IPS-20b (cell line): ENCODE data around the gene NR0B2.
"Not testable (repeated sequence)": the region's sequence is repeated elsewhere in the genome, so short reads cannot be mapped to it uniquely, and the experiment has no call there.

Experiments used
- H3K27ac ChIP-seq: one replicate; pipeline ENCODE4 v1.5.1; 2013; ENCODE audit warnings: low read length
- H3K27me3 ChIP-seq: 2 replicates; pipeline ENCODE4 v1.6.1; 2013; ENCODE audit warnings: mild to moderate bottlenecking, low read length, inconsistent platforms; ENCODE audit not compliant: insufficient read depth
- H3K36me3 ChIP-seq: 2 replicates; pipeline ENCODE4 v1.6.1; 2013; ENCODE audit warnings: low read depth, mild to moderate bottlenecking, inconsistent platforms, low read length, moderate library complexity; ENCODE audit not compliant: insufficient read depth
- H3K4me1 ChIP-seq: 2 replicates; pipeline ENCODE4 v1.6.1; 2013; ENCODE audit warnings: mild to moderate bottlenecking, control low read depth, inconsistent platforms, low read length, moderate library complexity; ENCODE audit not compliant: insufficient read depth
- H3K4me3 ChIP-seq: 2 replicates; pipeline ENCODE4 v1.5.1; 2013; ENCODE audit warnings: mild to moderate bottlenecking, low read length, inconsistent platforms
- H3K9ac ChIP-seq: 2 replicates; pipeline ENCODE4 v1.6.1; 2013; ENCODE audit warnings: low read depth, mild to moderate bottlenecking, inconsistent platforms, low read length, moderate library complexity
- H3K9me3 ChIP-seq: 2 replicates; pipeline ENCODE4 v1.6.1; 2013; ENCODE audit warnings: mild to moderate bottlenecking, low read depth, low read length, inconsistent platforms; ENCODE audit not compliant: insufficient read depth

Gene NR0B2

DNA sequence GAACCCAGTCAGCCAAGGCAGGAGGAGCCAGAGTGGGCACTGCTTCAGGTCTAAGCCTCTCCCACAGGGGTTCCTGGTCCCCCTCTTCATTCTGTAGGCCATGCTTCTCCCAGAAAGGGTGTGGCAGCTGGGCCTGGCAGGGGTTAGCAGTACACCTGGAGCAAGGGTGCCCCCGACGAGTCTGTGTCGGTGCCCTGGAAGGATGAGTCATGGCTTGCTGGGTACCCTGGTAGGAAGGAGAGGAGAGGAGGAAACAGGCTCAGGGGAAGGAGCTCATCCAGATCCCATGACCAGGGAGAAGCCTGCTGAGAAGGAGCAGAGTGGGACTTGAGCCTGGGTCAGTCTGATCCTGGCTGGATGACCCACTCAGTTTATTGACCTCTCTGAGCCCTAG, 36.1 kb upstream of the NR0B2 start:
- no peaks in the 10 kb centered on the region for H3K9me3 ChIP-seq
- H3K4me1 ChIP-seq = no peaks in the 10 kb centered on the region
- H3K9ac ChIP-seq = no peak overlapping the region
- peaks cover 41% of the 10 kb centered on the region for H3K36me3 ChIP-seq
- H3K27ac ChIP-seq = no peak overlapping the region
- no peak overlapping the region for H3K4me3 ChIP-seq
- H3K27me3 ChIP-seq = no peaks in the 10 kb centered on the region

DNA sequence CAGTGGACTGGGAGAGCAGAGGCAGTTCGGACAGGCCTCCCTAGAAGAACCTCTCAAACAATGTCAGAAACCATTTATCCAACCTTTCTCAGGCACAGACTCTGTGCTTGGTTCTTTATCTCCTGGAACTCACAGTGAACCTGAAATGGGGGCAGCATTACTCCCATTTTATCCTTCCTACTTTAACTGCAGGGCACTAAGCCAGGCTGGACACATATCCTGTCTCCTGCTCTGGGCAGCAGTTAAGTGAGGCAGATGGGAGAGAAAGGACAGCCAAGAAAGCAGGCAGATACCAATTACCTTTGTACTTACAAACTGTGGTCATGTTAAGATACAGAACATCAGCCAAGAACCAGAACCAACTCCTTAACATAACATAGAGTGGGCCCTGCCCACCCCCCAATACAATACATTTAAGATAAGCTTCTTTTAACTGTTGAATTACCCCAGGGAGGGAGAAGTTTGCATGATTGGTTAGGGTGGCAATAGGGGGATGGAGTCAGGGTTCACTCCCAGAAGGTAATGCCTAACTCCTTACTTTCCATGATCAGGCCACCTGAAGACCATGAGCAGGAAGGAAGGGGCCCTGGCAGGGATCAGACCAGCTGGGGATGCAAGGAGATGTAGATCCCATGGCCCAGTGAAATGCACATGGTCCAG, 35.6 kb upstream of the NR0B2 start:
- H3K4me1 ChIP-seq = no peaks in the 10 kb centered on the region
- no peak overlapping the region for H3K9ac ChIP-seq
- H3K27me3 ChIP-seq = no peaks in the 10 kb centered on the region
- no peak overlapping the region for H3K27ac ChIP-seq
- H3K9me3 ChIP-seq = no peaks in the 10 kb centered on the region
- no peak overlapping the region for H3K4me3 ChIP-seq
- H3K36me3 ChIP-seq = peaks cover 45% of the 10 kb centered on the region

DNA sequence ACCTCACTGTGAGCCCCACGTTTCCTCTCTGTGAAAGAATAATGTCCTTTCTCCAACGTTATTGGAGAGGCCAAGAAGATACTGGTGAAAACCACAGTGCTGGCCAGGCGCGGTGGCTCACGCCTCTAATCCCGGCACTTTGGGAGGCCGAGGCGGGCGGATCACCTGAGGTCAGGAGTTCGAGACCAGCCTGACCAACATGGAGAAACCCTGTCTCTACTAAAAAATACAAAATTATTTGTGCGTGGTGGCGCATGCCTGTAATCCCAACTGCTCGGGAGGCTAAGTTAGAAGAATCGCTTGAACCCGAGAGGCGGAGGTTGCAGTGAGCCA, 34.9 kb upstream of the NR0B2 start:
- H3K4me1 ChIP-seq, H3K27me3 ChIP-seq, H3K9ac ChIP-seq, H3K4me3 ChIP-seq, H3K9me3 ChIP-seq, H3K27ac ChIP-seq: not testable (repeated sequence)
- peaks cover 51% of the 10 kb centered on the region for H3K36me3 ChIP-seq

- Histone ChIP-seq H3K27ac (no peak overlapping the region), H3K9me3 (no peaks in the 10 kb centered on the region), H3K4me3 (no peak overlapping the region), H3K9ac (no peak overlapping the region), H3K36me3 (peaks cover 70% of the 10 kb centered on the region), H3K27me3 (no peaks in the 10 kb centered on the region), H3K4me1 (no peaks in the 10 kb centered on the region)
Measured at GRCh38 chr1:26946270-26946669, 32.5 kb upstream of the NR0B2 start.

DNA sequence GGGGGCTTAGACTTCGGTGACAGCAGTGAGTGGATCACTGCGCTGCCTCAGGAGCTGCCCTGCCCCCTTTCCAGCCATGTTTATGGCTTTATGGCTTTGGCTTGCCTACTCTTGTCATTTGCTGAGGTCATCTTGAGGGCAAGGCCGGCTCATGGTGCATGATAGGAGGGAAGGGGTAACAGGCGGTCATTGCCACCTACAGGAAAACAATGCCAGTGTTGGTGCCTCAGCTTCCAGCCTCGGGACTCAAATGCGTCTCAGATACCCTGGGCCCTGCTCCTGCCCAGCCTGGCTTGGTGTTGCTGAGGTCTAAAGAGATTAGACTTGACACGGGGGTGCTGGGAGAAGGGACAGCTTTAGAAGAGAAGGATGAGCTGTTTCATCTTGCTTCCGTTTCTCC, 32.0 kb upstream of the NR0B2 start:
- Histone ChIP-seq H3K27ac (no peak overlapping the region), H3K36me3 (peaks cover 70% of the 10 kb centered on the region), H3K9me3 (no peaks in the 10 kb centered on the region), H3K4me1 (no peaks in the 10 kb centered on the region), H3K27me3 (no peaks in the 10 kb centered on the region), H3K4me3 (no peak overlapping the region), H3K9ac (no peak overlapping the region)

DNA sequence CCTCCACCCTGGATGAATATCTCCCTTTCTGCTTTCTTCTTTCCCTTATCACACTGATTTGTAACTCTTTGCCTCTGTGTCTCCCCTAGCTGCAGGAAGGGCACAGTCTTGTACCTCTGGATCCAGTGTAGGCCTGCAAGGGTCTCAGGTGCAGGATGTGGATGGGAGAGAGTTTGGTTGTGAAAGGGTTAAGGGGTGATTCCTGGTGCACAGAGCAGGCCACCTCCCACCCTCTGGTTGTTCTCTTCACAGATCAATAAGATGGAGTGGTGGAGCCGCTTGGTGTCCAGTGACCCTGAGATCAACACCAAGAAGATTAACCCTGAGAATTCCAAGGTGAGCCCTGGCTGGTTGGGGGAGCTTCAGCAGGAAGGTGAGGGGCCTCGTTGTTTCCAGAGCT, 31.4 kb upstream of the NR0B2 start:
- no peaks in the 10 kb centered on the region for H3K9me3 ChIP-seq
- peaks cover 70% of the 10 kb centered on the region for H3K36me3 ChIP-seq
- no peak overlapping the region for H3K27ac ChIP-seq
- H3K4me1 ChIP-seq = no peaks in the 10 kb centered on the region
- no peak overlapping the region for H3K9ac ChIP-seq
- H3K27me3 ChIP-seq = no peaks in the 10 kb centered on the region
- H3K4me3 ChIP-seq = no peak overlapping the region

GRCh38 chr1:26942656-26943055, 28.9 kb upstream of the NR0B2 start:
- Histone ChIP-seq H3K9me3 (no peaks in the 10 kb centered on the region), H3K4me1 (no peaks in the 10 kb centered on the region), H3K36me3 (peaks cover 79% of the 10 kb centered on the region), H3K27ac (no peak overlapping the region), H3K4me3 (no peak overlapping the region), H3K9ac (no peak overlapping the region), H3K27me3 (no peaks in the 10 kb centered on the region)

- H3K36me3 ChIP-seq = peaks cover 81% of the 10 kb centered on the region
Measured at GRCh38 chr1:26941311-26941710, 27.5 kb upstream of the NR0B2 start.

DNA sequence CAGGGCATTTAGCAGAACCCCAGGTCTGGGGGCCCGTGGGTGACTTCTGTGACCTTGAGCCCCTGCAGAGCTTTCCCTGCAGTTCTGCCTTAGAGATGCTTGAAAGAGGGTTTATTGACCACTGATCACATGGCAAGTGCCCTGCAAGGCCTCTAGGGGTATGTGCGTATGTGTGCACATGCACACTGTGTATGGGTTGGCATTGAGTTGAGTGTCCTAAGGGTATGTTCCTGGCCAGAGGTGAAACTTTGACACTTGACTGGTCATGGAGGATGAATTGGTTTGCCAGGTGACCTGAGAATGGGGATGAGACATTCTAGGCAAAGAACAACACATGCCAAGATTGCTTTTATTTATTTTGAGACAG, 24.9 kb upstream of the NR0B2 start:
- no peaks in the 10 kb centered on the region for H3K4me1 ChIP-seq
- H3K36me3 ChIP-seq = peaks cover 75% of the 10 kb centered on the region
- H3K9ac ChIP-seq = no peak overlapping the region

More at GRCh38 chr1:26941311-26941710, 27.5 kb upstream of the NR0B2 start:
- no peak overlapping the region for H3K27ac ChIP-seq
- no peaks in the 10 kb centered on the region for H3K9me3 ChIP-seq
- no peak overlapping the region for H3K9ac ChIP-seq
- H3K27me3 ChIP-seq = no peaks in the 10 kb centered on the region
- no peaks in the 10 kb centered on the region for H3K4me1 ChIP-seq
- H3K4me3 ChIP-seq = no peak overlapping the region

GRCh38 chr1:26938004-26938658, 24.4 kb upstream of the NR0B2 start:
- Histone ChIP-seq H3K27ac (no peak overlapping the region), H3K4me3 (no peak overlapping the region), H3K9me3 (no peaks in the 10 kb centered on the region), H3K4me1 (no peaks in the 10 kb centered on the region), H3K9ac (no peak overlapping the region), H3K27me3 (no peaks in the 10 kb centered on the region), H3K36me3 (peaks cover 74% of the 10 kb centered on the region)

More for the DNA sequence above, 24.9 kb upstream of the NR0B2 start:
- no peak overlapping the region for H3K27ac ChIP-seq
- no peaks in the 10 kb centered on the region for H3K9me3 ChIP-seq
- no peak overlapping the region for H3K4me3 ChIP-seq
- no peaks in the 10 kb centered on the region for H3K27me3 ChIP-seq

DNA sequence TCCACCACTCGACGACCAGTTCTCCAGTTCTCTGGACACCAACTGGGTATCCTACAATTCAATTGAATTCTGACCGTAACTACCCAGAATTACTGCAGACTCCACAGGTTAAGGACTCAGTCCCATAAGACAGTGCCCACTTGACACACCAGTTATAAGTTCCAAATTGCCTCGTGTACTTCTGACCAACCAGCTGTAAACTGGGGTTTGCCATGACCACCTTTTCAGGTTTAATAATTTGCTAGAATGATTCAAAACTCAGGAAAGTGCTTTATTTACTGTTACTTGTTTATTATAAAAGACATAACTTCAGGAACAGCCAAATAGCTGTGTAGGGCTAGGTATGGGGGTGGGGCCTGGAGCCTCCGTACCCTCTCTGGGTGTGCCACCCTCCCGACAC, 23.0 kb upstream of the NR0B2 start:
- H3K9me3 ChIP-seq = no peaks in the 10 kb centered on the region
- H3K4me1 ChIP-seq = no peaks in the 10 kb centered on the region
- peaks cover 73% of the 10 kb centered on the region for H3K36me3 ChIP-seq
- no peak overlapping the region for H3K4me3 ChIP-seq
- H3K27ac ChIP-seq = no peak overlapping the region
- no peaks in the 10 kb centered on the region for H3K27me3 ChIP-seq
- H3K9ac ChIP-seq = no peak overlapping the region

GRCh38 chr1:26932531-26932930, 18.8 kb upstream of the NR0B2 start:
- Histone ChIP-seq H3K9me3 (no peaks in the 10 kb centered on the region), H3K36me3 (peaks cover 73% of the 10 kb centered on the region)

More at GRCh38 chr1:26932531-26932930, 18.8 kb upstream of the NR0B2 start:
- Histone ChIP-seq H3K27ac (no peak overlapping the region), H3K9ac (no peak overlapping the region), H3K27me3 (no peaks in the 10 kb centered on the region), H3K4me1 (no peaks in the 10 kb centered on the region), H3K4me3 (no peak overlapping the region)
